Measurements from ENCODE around the gene ANKRD63.
A peak's percentile ranks its signal among the peaks of the same experiment; 100 is the strongest.

Gene ANKRD63

DNA sequence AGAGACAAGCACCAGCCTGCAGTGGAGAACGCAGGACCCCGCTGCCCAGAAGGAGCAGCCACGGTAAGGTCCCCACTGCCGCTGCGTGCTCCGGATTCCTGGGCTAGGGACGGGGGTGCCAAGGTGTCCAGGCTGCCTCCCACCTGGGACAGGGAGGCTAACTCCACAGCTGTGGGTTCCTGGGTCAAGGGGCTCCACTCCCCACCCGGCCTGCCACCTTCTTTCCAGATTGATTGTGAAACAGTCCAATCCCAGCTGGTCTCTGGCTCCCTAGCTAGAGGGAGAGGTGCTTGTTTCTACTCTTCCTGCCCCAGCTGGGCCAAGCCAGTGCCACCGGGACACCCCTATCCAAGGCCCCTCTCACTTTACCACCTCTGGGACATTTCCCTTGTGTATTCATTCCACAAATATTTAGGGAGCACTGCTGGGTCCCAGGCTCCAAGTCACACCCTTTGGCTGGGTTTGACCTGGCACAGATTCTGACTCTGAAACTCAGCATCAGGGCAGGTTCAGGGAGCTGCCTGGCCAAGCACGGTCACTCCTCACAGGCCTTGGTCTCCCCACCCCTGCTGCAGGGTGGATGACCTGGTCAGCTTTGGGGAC is 42.1 kb downstream of the ANKRD63 start:
- DNase-seq: peak; percentile 14

DNA sequence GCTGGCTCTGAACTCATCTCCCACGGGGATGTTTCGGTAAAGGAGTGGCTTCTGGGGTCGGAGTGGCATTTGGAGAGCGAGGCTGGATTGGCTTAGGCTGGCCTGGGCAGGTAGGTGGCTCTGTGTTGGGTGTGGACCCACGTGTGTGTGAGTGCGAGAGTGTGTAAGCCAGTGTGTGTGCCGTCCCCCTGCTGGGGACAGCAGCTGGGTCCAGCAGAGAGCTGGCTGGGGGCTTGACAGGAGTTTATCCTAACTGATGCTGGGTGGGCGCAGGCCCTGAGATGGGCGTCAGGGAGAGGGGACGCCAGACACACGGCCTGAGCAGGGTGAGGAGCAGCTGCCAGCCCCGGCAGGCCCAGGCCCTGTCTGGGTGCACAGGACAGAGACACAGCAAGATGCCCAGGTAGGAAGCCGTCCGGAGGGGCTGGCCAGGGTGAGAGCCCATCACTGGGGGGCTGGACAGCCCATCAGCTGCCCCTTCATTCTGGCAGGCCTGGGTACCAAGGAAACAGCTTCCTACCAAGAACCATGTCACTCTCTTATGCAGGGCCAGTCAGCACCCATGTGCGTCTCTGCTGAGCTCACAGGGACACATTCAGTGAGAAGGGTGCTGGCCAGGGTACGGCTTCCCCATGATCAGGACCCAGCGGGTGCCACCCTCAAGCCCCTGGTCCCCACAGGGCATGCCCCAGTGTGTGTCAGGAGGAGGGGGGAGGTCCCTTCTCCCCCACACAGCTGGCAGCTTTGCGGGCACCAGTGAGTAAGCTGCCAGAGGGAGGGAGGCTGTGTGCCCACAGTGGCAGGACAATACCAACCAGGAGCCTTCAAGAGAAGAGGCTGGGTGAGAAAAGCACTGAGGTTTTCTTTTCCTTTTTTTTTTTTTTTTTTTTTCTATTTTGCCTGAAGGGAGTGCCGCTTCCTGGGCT is 42.9 kb downstream of the ANKRD63 start:
- DNase-seq: peak; percentile 19

DNA sequence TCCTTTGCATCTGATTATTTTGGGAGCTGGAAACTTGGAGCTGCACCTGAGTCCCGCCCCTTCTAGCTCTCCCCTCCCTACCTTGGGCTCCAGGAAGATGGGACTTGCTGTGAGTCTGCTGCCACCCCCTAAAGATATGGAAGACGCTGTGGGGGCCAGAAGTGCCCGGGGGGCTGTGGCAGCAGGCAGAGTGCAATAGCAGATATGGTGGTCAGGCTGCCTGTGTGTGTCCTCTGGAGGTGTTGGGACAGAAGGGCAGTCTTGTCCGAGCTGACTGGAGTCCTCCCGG is 43.5 kb downstream of the ANKRD63 start:
- DNase-seq: no peak

DNA sequence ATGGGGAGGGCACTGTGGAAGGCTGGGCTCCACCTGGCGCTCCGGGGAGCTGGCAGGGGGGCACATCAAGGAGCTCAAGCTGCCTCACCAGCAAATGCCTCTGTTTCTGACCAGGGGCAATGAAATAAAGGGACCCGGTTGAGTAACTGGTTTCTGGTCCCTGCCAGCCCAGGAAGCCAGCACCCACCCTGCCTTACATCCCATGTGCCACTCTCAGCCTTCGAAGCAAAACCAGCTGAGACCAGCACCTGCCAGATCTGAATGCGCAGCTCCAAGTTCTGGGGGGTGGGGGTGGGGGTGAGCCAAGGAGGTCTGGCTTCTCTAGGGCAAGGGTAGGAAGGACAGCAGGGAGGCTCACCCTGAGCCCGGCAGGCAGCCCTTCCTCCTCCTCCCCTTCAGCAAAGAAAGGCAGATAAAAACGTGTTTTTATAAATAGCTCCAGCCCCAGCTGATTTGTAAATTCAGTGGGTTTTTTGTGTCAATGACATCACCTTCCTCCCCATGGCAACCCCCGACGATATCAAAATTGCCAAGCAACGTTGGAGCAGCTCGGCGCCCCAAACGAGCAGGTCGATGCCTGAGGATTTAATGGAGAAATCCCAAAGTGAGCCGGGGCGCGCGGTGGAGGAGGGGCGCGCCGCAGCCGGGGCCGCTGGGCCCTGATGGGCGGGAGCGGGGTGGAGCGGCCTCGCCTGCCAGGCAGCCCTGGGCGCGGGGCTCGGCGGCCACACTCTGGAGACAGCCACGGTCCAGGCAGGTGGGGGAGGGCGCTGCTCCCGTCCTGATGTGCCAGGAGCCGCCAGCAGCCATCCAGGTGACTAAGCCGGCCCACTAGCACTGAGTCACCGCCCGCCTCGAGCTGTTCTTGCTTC is 44.1 kb downstream of the ANKRD63 start, which contains the start of gene PAK6:
TSS of gene PAK6 (plus strand) at position 532 of the 872 bp plus-strand sequence. CDS start 25,723 bp downstream, outside the sequence.
- DNase-seq: peak; percentile 67

DNA sequence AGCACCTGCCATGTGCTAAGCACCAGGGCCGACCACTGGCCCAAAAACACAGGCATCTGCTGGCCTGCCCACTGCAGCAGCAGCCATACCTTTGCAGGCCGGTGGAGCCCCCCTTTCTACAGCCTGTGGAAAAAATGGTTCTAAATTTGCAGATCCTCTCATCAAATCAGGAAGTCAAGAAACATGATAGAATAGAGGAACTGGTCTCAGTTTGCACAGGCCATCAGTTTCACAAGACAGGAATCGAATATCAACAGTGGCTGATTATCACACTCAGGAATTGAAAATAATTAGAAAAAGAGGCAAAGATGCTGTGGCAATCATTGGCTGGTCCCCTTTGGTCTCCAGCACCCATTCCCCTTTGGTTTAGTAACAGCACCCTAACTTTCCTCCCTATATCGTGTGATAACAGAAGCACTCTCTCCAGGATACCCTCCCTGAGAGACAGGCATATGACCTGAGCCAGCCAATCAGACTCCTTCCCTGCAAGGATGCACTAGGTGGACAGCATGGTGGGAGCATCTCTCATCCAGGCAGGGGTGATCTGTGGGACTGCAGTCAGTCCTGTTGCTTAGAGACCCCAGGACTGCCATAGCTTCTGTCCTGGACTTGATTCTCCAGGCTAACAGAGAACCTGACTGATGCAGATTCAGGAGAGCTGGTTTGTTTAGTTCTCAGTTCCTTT is 47.5 kb downstream of the ANKRD63 start:
- DNase-seq: no peak

DNA sequence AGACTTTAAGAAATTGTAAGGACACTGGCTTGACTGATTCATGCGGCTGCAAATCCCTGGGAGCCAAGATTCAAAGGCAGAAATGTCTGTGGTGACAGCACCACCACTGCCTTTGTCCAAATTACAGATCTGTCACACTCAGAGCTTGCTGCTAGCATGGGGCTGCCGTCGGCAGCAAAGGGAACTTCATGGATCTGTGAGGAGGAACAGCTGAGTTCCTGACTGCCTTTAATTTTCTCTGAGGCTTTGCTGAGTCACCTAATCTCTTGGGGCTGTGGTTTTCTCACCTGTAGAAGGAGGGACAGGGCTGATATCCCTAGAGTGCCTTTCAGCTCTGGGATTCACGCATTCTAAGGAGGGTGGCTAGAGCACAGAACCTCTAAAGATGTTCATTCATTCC is 48.1 kb downstream of the ANKRD63 start:
- no peak for DNase-seq

DNA sequence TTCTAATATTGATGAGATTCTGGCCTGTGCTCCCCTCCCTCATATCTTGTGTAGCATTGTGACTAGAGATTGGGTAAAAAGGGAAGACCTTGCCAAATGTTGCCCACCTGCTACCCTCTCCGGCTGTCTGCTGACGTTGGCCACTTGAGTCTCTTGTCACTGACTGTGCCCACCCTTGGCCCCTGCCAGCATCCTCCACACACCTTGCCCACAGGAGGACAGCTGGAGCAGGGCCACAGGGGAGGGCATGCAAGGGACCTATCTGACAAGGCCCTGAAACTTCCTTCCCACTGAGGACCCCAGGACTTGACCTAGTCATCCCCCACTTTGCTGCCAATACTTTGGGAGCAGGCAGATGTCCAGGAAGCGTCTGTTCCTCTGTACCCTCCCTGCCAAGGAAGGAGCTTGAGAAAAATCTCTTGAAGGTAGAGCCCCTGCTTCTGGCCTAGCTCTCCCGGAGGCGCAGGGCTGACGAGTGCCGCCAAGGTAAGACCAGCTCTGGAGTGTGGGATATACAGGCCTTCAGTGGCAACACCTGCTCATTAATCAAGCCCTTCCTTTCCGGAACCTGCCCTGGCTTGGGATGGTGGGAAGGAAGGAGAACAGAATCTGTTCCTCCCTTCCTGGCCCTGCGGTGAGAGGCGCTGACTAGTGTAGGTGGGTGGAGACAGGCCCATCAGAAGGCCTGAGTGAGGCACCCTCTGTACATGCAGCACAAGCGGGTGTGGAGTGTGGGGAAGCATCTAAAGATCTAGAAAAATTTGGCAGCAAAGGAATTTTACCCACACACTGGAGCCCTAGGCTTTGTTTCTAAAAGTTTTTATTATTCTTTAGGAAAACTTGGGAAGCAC is 48.9 kb downstream of the ANKRD63 start:
- no peak for DNase-seq

DNA sequence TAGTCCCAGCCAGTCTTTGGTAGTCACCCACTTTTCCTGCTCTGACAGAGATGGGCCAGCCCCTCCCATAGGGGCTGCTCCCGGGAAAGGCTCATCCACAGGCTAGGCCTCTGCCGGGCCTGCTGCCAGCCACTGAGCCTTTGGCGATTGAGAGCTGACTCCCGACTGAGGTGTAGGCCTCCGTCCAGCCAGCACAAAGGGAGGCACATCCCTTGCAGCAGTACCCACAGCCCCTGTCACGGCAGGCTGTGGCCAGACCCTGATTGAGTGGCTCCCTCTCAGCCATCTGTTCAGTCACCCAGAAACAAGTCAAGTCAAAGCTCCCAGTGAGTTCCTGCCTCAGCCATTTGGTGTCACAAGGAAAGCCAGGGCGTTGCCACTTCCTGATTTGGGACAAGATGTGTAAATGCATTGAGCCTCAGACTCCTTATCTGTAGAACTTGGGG is 50.2 kb downstream of the ANKRD63 start:
- DNase-seq: no peak

Measured in stimulated activated CD8-positive, alpha-beta memory T cell treated with anti-CD3 and anti-CD28 coated beads, Interleukin-4, amount 100 ng/mL, for 48 hours (primary cell).